ENCODE measurements around the gene CBY3. TPM values are rescaled to one million over a fixed set of nuclear protein-coding genes. Genes with fewer than 3 reads are reported as not detected.
"Not testable (repeated sequence)": the region's sequence is repeated elsewhere in the genome, so short reads cannot be mapped to it uniquely, and the experiment has no call there.

Gene CBY3
- polyA plus RNA-seq, 4 donors = 0.07 to 1.0 TPM; not detected in 2

GRCh38 chr5:179700401-179700918 lies 19.6 kb upstream of the CBY3 start:
- FAIRE-seq = no peak
- peak overlapping the region in 2 of 3 donors; percentile 63 to 98 for H3K4me3 ChIP-seq (ENCODE audit: low read depth in 1 of 3, low read length in 3 of 3)
- peaks cover 2 to 30% (median 2%) of the 10 kb centered on the region in 3 donors for H3K36me3 ChIP-seq (ENCODE audit: control insufficient read depth in 3 of 3, insufficient read depth in 2 of 3, low read depth in 1 of 3, low read length in 3 of 3)
- H3K4me1 ChIP-seq (ENCODE audit: control insufficient read depth in 3 of 3, insufficient read depth in 2 of 3, low read depth in 1 of 3, low read length in 2 of 3) = peaks cover 5 to 18% (median 8%) of the 10 kb centered on the region in 3 donors
- 40 to 49% (median 41%) methylated on average over 7 of the region's 7 CpGs for WGBS, 3 donors
- peak in 1 of 2 donors; percentile 80 for DNase-seq
- H3K27ac ChIP-seq (ENCODE audit: low read depth in 1 of 3, low read length in 2 of 3) = peak overlapping the region in 2 of 3 donors; percentile 52 to 98
- no peaks in the 10 kb centered on the region for H3K27me3 ChIP-seq (ENCODE audit: control insufficient read depth in 3 of 3, insufficient read depth in 3 of 3, low read length in 3 of 3)
- H3K9me3 ChIP-seq (ENCODE audit: control insufficient read depth in 2 of 2, insufficient read depth in 1 of 2, low read depth in 1 of 2, low read length in 1 of 2) = no peaks in the 10 kb centered on the region

GRCh38 chr5:179699616-179700237 lies 18.9 kb upstream of the CBY3 start:
- FAIRE-seq (no peak), DNase-seq (peak; percentile 62 to 74)
- peak overlapping the region; percentile 63 to 98 (median 91) for H3K4me3 ChIP-seq (ENCODE audit: low read depth in 1 of 3, low read length in 3 of 3)
- H3K27ac ChIP-seq (ENCODE audit: low read depth in 1 of 3, low read length in 2 of 3) = peak overlapping the region; percentile 98 to 99 (median 98)
- no peaks in the 10 kb centered on the region for H3K27me3 ChIP-seq (ENCODE audit: control insufficient read depth in 3 of 3, insufficient read depth in 3 of 3, low read length in 3 of 3)
- H3K9me3 ChIP-seq (ENCODE audit: control insufficient read depth in 2 of 2, insufficient read depth in 1 of 2, low read depth in 1 of 2, low read length in 1 of 2) = no peaks in the 10 kb centered on the region
- WGBS, 3 donors = 0 to 2% (median 1%) methylated on average over 19 of the region's 19 CpGs
- peaks cover 0 to 26% (median 0%) of the 10 kb centered on the region in 3 donors for H3K36me3 ChIP-seq (ENCODE audit: control insufficient read depth in 3 of 3, insufficient read depth in 2 of 3, low read depth in 1 of 3, low read length in 3 of 3)
- H3K4me1 ChIP-seq (ENCODE audit: control insufficient read depth in 3 of 3, insufficient read depth in 2 of 3, low read depth in 1 of 3, low read length in 2 of 3) = peaks cover 5 to 18% (median 8%) of the 10 kb centered on the region in 3 donors

DNA sequence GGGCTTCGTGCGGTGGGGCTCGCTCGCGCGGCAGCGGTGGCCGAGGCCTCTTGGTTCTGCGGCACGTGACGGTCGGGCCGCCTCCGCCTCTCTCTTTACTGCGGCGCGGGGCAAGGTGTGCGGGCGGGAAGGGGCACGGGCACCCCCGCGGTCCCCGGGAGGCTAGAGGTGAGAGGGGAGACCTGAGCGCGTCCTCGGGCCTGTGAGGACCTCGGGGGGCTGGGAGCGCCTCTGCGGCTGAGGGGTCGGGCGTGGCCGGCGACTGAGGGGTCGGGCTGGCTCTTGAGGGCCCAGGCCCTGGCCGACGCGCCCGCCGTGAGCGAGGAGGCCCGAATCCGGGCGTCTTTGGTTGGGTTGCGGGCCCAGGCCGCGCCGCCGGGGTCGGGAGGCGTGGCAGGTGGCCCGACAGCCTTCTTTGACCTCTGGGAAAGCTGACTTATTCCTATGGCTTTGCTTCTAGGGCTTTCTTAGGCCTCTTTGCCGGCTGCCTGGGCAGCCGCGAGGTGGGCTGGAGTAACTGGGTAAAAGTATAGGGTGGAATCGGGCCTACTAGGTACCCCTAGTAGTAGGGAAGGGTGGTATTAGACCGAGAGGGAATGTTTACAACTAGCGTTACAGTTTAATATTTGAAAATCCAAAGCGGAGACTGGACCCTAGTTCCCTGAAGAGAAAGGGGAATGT lies 18.2 kb upstream of the CBY3 start, which contains the start of gene CANX:
TSS of gene CANX (plus strand) at position 33 of the 681 bp plus-strand sequence. CDS start 6,715 bp downstream, outside the sequence.
- peaks cover 0 to 22% (median 0%) of the 10 kb centered on the region in 3 donors for H3K36me3 ChIP-seq (ENCODE audit: control insufficient read depth in 3 of 3, insufficient read depth in 2 of 3, low read depth in 1 of 3, low read length in 3 of 3)
- FAIRE-seq = no peak
- H3K27me3 ChIP-seq (ENCODE audit: control insufficient read depth in 3 of 3, insufficient read depth in 3 of 3, low read length in 3 of 3) = no peaks in the 10 kb centered on the region
- peak within 1 kb of the TSS; percentile 63 to 98 (median 91) for H3K4me3 ChIP-seq (ENCODE audit: low read depth in 1 of 3, low read length in 3 of 3)
- peak in 1 of 2 donors; percentile 37 for DNase-seq
- 0% methylated on average over 38 to 58 of the region's 58 CpGs for WGBS, 3 donors
- H3K4me1 ChIP-seq (ENCODE audit: control insufficient read depth in 3 of 3, insufficient read depth in 2 of 3, low read depth in 1 of 3, low read length in 2 of 3) = peaks cover 5 to 18% (median 8%) of the 10 kb centered on the region in 3 donors
- peak within 1 kb of the TSS; percentile 98 to 99 (median 99) for H3K27ac ChIP-seq (ENCODE audit: low read depth in 1 of 3, low read length in 2 of 3)
- H3K9me3 ChIP-seq (ENCODE audit: control insufficient read depth in 2 of 2, insufficient read depth in 1 of 2, low read depth in 1 of 2, low read length in 1 of 2) = no peaks in the 10 kb centered on the region

GRCh38 chr5:179697993-179698934 lies 17.4 kb upstream of the CBY3 start:
- Histone ChIP-seq H3K9me3 (ENCODE audit: control insufficient read depth in 2 of 2, insufficient read depth in 1 of 2, low read depth in 1 of 2, low read length in 1 of 2) (no peaks in the 10 kb centered on the region), H3K36me3 (ENCODE audit: control insufficient read depth in 3 of 3, insufficient read depth in 2 of 3, low read depth in 1 of 3, low read length in 3 of 3) (peaks cover 0 to 20% (median 0%) of the 10 kb centered on the region in 3 donors), H3K4me1 (ENCODE audit: control insufficient read depth in 3 of 3, insufficient read depth in 2 of 3, low read depth in 1 of 3, low read length in 2 of 3) (peaks cover 5 to 15% (median 8%) of the 10 kb centered on the region in 3 donors), H3K27ac (ENCODE audit: low read depth in 1 of 3, low read length in 2 of 3) (peak overlapping the region; percentile 91 to 99 (median 99)), H3K4me3 (ENCODE audit: low read depth in 1 of 3, low read length in 3 of 3) (peak overlapping the region; percentile 63 to 98 (median 91)), H3K27me3 (ENCODE audit: control insufficient read depth in 3 of 3, insufficient read depth in 3 of 3, low read length in 3 of 3) (no peaks in the 10 kb centered on the region)
- no peak for FAIRE-seq
- WGBS, 3 donors = 1 to 2% (median 1%) methylated on average over 54 to 72 of the region's 72 CpGs
- peak; percentile 100 for DNase-seq

DNA sequence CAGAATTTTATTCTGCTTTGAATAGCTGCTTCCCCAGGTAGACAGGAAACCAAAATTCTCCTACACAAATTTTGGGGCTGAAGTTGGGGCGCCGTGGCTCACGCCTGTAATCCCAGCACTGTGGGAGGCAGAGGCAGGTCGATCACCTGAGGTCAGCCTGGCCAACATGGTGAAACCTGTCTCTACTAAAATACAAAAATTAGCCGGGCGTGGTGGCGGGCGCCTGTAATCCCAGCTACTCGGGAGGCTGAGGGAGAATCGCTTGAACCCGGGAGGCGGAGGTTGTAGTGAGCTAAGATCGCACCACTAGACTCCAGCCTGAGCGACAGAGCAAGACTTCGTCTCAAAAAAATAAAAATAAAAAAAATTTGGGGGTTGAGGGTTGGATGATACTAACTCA lies 16.7 kb upstream of the CBY3 start:
- H3K4me1 ChIP-seq (ENCODE audit: control insufficient read depth in 3 of 3, insufficient read depth in 2 of 3, low read depth in 1 of 3, low read length in 2 of 3) = peaks cover 5 to 15% (median 8%) of the 10 kb centered on the region in 3 donors
- not testable (repeated sequence) for H3K27me3 ChIP-seq (ENCODE audit: control insufficient read depth in 3 of 3, insufficient read depth in 3 of 3, low read length in 3 of 3); DNase-seq; FAIRE-seq; H3K9me3 ChIP-seq (ENCODE audit: control insufficient read depth in 2 of 2, insufficient read depth in 1 of 2, low read depth in 1 of 2, low read length in 1 of 2)
- peak overlapping the region in 2 of 3 donors; percentile 54 to 71 for H3K4me3 ChIP-seq (ENCODE audit: low read depth in 1 of 3, low read length in 3 of 3)
- H3K27ac ChIP-seq (ENCODE audit: low read depth in 1 of 3, low read length in 2 of 3) = peak overlapping the region; percentile 91 to 99 (median 95)
- H3K36me3 ChIP-seq (ENCODE audit: control insufficient read depth in 3 of 3, insufficient read depth in 2 of 3, low read depth in 1 of 3, low read length in 3 of 3) = peaks cover 0 to 12% (median 0%) of the 10 kb centered on the region in 3 donors
- 86 to 94% (median 93%) methylated on average over 15 of the region's 15 CpGs for WGBS, 3 donors

- peaks cover 0 to 11% (median 0%) of the 10 kb centered on the region in 3 donors for H3K36me3 ChIP-seq (ENCODE audit: control insufficient read depth in 3 of 3, insufficient read depth in 2 of 3, low read depth in 1 of 3, low read length in 3 of 3)
- DNase-seq (no peak), FAIRE-seq (no peak)
- peaks cover 5 to 15% (median 7%) of the 10 kb centered on the region in 3 donors for H3K4me1 ChIP-seq (ENCODE audit: control insufficient read depth in 3 of 3, insufficient read depth in 2 of 3, low read depth in 1 of 3, low read length in 2 of 3)
- peak overlapping the region in 2 of 3 donors; percentile 8 to 91 for H3K27ac ChIP-seq (ENCODE audit: low read depth in 1 of 3, low read length in 2 of 3)
- 91 to 100% (median 98%) methylated on average over 2 of the region's 2 CpGs for WGBS, 3 donors
- no peaks in the 10 kb centered on the region for H3K27me3 ChIP-seq (ENCODE audit: control insufficient read depth in 3 of 3, insufficient read depth in 3 of 3, low read length in 3 of 3)
- no peaks in the 10 kb centered on the region for H3K9me3 ChIP-seq (ENCODE audit: control insufficient read depth in 2 of 2, insufficient read depth in 1 of 2, low read depth in 1 of 2, low read length in 1 of 2)
- H3K4me3 ChIP-seq (ENCODE audit: low read depth in 1 of 3, low read length in 3 of 3) = no peak overlapping the region
These were observed 16.3 kb upstream of the CBY3 start for GRCh38 chr5:179697108-179697507.

DNA sequence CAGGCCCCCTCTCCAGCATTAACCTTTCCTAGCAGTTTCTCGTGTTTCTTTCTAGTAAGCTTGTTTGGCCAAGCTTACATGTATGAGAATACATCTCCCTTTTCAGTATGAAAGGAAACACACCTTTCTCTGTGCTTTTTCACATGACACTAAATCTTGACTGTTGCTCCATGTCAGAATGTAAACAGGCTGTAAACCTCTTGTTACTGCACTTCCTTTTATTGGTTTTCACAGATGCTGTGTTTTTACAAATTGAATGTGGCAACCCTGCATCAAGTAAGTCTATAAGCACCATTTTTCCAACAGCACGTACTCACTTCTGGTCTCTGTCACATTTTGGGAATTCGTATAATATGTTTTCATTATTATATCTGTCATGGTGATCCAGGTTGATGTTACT lies 15.8 kb upstream of the CBY3 start:
- Histone ChIP-seq H3K4me3 (ENCODE audit: low read depth in 1 of 3, low read length in 3 of 3) (no peak overlapping the region), H3K4me1 (ENCODE audit: control insufficient read depth in 3 of 3, insufficient read depth in 2 of 3, low read depth in 1 of 3, low read length in 2 of 3) (peaks cover 4 to 15% (median 5%) of the 10 kb centered on the region in 3 donors), H3K9me3 (ENCODE audit: control insufficient read depth in 2 of 2, insufficient read depth in 1 of 2, low read depth in 1 of 2, low read length in 1 of 2) (no peaks in the 10 kb centered on the region), H3K27me3 (ENCODE audit: control insufficient read depth in 3 of 3, insufficient read depth in 3 of 3, low read length in 3 of 3) (no peaks in the 10 kb centered on the region), H3K36me3 (ENCODE audit: control insufficient read depth in 3 of 3, insufficient read depth in 2 of 3, low read depth in 1 of 3, low read length in 3 of 3) (peaks cover 0 to 6% (median 0%) of the 10 kb centered on the region in 3 donors), H3K27ac (ENCODE audit: low read depth in 1 of 3, low read length in 2 of 3) (no peak overlapping the region)
- DNase-seq = peak in 1 of 2 donors; percentile 27
- no peak for FAIRE-seq
- WGBS, 3 donors = 81 to 89% (median 87%) methylated on average over 3 of the region's 3 CpGs

Data from small intestine (tissue), 7 donors.